Kidney epithelial cell (primary cell): ENCODE measurements around the gene REELD1. TPM values are rescaled to one million over a fixed set of nuclear protein-coding genes. Genes with fewer than 3 reads are reported as not detected.

Experiments
- DNase-seq: peaks from one replicate; pipeline ENCODE4 v3.0.0-alpha.2; 2010; ENCODE audit warnings: low read depth
- H3K27me3 ChIP-seq: 2 replicates; pipeline ENCODE4 v1.6.0; 2011; ENCODE audit warnings: low read length; ENCODE audit not compliant: control insufficient read depth, insufficient read depth
- H3K36me3 ChIP-seq: 2 replicates; pipeline ENCODE4 v1.5.1; 2011; ENCODE audit warnings: low read length; ENCODE audit not compliant: control insufficient read depth, insufficient read depth
- H3K4me3 ChIP-seq: 2 replicates; pipeline ENCODE4 v1.5.1; 2011; ENCODE audit warnings: low read depth, mild to moderate bottlenecking, control low read depth, low read length
- CTCF ChIP-seq: IDR thresholded peaks from 2 replicates; pipeline ENCODE4 v1.5.1; 2011; ENCODE audit warnings: mild to moderate bottlenecking, moderate library complexity, low read length, control low read depth, inconsistent platforms; ENCODE audit not compliant: insufficient read depth, poor library complexity, severe bottlenecking
- total RNA-seq: library from RNA; depleted of rRNA; stranded (reverse); fragments of >200 nt; gene quantifications from 2 replicates; pipeline ENCODE4 v1.2.3, GENCODE V29; 2015

REELD1 gene
- total RNA-seq, 1 donor from 2014 or later: not detected

GRCh38 chr4:146260521-146260920, 46.2 kb downstream of the REELD1 start:
- no peak for TF ChIP-seq CTCF
- no peak for DNase-seq
- Histone ChIP-seq H3K27me3 (no peaks in the 10 kb centered on the region), H3K4me3 (no peak overlapping the region), H3K36me3 (no peaks in the 10 kb centered on the region)

GRCh38 chr4:146261041-146261440, 46.7 kb downstream of the REELD1 start:
- Histone ChIP-seq H3K36me3 (no peaks in the 10 kb centered on the region), H3K27me3 (no peaks in the 10 kb centered on the region), H3K4me3 (no peak overlapping the region)
- no peak for DNase-seq
- no peak for TF ChIP-seq CTCF

- no peak overlapping the region for H3K4me3 ChIP-seq
- DNase-seq: no peak
- TF ChIP-seq CTCF: no peak
- no peaks in the 10 kb centered on the region for H3K36me3 ChIP-seq
- no peaks in the 10 kb centered on the region for H3K27me3 ChIP-seq
Measured at GRCh38 chr4:146263793-146264192, 49.5 kb downstream of the REELD1 start.

- Histone ChIP-seq H3K27me3 (no peaks in the 10 kb centered on the region), H3K36me3 (no peaks in the 10 kb centered on the region), H3K4me3 (no peak overlapping the region)
- TF ChIP-seq CTCF: no peak
- DNase-seq: no peak
Measured at GRCh38 chr4:146265950-146266490, 51.7 kb downstream of the REELD1 start.

GRCh38 chr4:146267826-146268225, 53.5 kb downstream of the REELD1 start:
- no peak for DNase-seq
- TF ChIP-seq CTCF: no peak
- H3K36me3 ChIP-seq: no peaks in the 10 kb centered on the region
- no peak overlapping the region for H3K4me3 ChIP-seq
- no peaks in the 10 kb centered on the region for H3K27me3 ChIP-seq

- TF ChIP-seq CTCF: no peak
- DNase-seq: no peak
- Histone ChIP-seq H3K4me3 (no peak overlapping the region), H3K36me3 (no peaks in the 10 kb centered on the region), H3K27me3 (no peaks in the 10 kb centered on the region)
Measured at GRCh38 chr4:146269228-146269653, 54.9 kb downstream of the REELD1 start.
